GM18499 (cell line): ENCODE data around the gene CDHR3.

Source experiments
- ATAC-seq: cut with Tn5 transposase; IDR thresholded peaks from one replicate; pipeline ENCODE4 v1.9.1; 2021; ENCODE audit warnings: moderate number of reproducible peaks; ENCODE audit not compliant: insufficient read depth, unreplicated experiment

CDHR3 gene

GRCh38 chr7:106075937-106076336, 112.9 kb downstream of the CDHR3 start:
- ATAC-seq = no peak

GRCh38 chr7:106076537-106076936, 113.5 kb downstream of the CDHR3 start:
- no peak for ATAC-seq

- ATAC-seq = no peak
These were observed 117.4 kb downstream of the CDHR3 start for GRCh38 chr7:106080300-106080987.

GRCh38 chr7:106082087-106082854, 119.2 kb downstream of the CDHR3 start:
- ATAC-seq = no peak
